CD4-positive, alpha-beta T cell treated with Interleukin-10 for 1 hour (primary cell): Measurements from ENCODE around the gene TBC1D16.
"Not testable (repeated sequence)": the region's sequence is repeated elsewhere in the genome, so short reads cannot be mapped to it uniquely, and the experiment has no call there.

ENCODE experiments used
- DNase-seq: peaks from one replicate; pipeline ENCODE4 v3.0.0-alpha.2; 2020

TBC1D16 gene

GRCh38 chr17:80002690-80003490 lies 32.8 kb downstream of the TBC1D16 start:
- no peak for DNase-seq

- DNase-seq: no peak
Measured at GRCh38 chr17:80002070-80002641, 33.5 kb downstream of the TBC1D16 start.

DNA sequence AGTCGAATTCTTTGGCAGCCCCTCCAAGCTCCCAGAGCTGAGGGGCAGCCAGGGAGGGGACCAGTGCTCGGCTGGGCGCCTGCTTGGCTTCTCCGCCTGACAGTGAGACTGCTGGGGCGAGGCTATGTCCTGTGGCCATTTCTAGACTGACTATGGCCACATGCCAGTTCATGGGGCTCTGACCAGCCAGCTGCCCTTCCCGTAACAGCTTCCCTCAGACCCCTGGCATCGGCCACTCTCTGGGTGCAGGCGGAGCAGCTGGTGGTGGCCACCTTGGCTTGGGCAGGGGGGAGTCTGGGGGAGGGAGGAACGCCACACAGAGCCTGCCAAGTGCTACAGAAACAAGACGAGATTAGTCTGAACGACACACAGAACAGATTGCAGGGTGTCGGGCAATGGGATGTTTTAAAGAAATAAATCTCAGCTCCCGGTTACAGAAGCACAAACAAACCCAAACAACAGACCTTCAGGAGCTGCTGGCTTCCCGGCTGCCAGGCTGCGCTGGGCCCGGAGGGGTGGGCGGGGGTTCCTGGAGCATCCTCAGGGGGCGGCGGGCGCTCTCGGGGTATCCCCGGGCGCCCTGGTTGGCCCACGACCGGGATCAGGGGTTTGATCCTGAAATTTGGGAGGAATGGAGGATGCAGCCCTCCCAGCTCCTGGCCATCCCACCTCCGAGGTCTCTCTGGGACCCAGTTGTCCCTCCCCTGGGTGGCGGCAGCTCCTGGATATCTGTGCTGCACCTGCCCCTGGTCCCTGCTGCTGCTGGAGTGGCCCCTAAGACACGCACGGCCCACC lies 34.5 kb downstream of the TBC1D16 start:
- DNase-seq: no peak

GRCh38 chr17:80000136-80000535 lies 35.5 kb downstream of the TBC1D16 start:
- no peak for DNase-seq

- DNase-seq: peak; percentile 93
Measured at GRCh38 chr17:79997011-79997660, 38.5 kb downstream of the TBC1D16 start.

GRCh38 chr17:79996291-79996690 lies 39.4 kb downstream of the TBC1D16 start:
- DNase-seq: peak; percentile 19

GRCh38 chr17:79995696-79996095 lies 40.0 kb downstream of the TBC1D16 start:
- no peak for DNase-seq

DNA sequence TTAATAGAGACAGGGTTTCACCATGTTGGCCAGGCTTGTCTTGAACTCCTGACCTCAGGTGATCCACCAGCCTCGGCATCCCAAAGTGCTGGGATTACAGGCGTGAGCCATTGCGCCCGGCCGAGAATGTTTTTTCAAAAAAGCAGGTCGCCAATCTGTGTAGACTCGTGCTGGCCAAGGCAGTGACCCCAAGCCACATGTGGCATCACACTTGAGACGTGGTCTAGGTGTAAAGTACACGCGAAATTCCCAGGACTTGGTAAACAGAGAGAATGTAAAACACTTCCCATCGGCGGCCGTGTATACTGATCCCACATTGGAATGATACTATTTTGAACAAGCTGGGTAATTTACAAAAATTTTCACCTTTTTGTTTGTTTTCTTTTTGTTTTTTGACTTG lies 41.1 kb downstream of the TBC1D16 start:
- DNase-seq: no peak

DNA sequence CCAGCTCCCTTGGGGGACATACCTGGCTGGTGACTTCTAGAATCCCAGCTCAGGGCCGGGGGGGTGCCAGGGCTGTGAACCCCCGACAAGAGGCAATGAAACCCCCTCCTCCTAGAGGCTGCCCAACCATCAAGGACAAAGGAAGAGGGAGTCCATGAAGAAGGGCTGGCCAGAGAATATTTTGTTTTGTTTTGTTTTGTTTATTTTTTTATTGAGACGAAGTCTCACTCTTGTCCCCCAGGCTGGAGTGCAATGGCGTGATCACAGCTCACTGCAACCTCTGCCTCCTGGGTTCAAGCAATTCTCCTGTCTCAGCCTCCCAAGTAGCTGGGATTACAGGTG lies 41.5 kb downstream of the TBC1D16 start:
- DNase-seq: not testable (repeated sequence)

GRCh38 chr17:79993390-79994227 lies 42.1 kb downstream of the TBC1D16 start:
- no peak for DNase-seq

DNA sequence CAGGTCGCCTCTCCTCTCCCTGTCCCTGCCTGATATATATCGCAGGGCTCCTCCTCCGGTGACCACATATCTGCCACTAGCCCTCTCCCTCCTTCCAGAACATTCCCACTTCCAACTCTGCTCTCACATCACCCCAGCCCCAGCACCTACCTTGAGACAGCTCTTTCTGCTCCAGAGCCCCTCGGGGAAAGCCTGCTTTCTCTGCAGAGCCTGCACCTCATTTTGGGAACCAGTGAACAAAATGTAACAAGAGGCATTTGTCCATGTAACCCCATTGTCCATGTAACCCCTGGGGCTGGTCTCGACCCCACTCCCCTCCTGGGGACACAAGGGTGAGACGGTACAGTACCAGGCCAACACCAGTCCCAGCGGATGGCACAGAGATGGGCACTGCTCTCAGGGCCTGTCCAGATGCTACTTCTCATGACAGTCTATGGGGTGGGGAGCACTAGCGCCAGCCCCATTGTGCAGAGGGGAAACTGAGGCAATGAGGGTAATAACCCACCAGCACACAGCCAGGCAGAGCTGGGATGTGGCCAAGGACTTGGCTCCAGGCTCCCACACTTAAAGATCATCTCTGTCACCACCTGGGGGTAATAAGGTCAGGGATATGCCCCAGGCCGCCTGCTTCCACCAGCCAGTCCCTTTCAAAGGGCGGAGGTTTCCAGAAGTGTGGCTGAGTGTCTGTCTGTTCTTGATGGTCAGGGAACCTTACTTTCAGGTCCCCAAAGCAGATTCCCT lies 42.9 kb downstream of the TBC1D16 start:
- DNase-seq: no peak

GRCh38 chr17:79991924-79992648 lies 43.6 kb downstream of the TBC1D16 start:
- DNase-seq: no peak

GRCh38 chr17:79991140-79991923 lies 44.3 kb downstream of the TBC1D16 start:
- DNase-seq: peak; percentile 89

GRCh38 chr17:79990704-79991103 lies 45.0 kb downstream of the TBC1D16 start:
- no peak for DNase-seq

- DNase-seq: no peak
Measured at GRCh38 chr17:79990051-79990592, 45.5 kb downstream of the TBC1D16 start.

- DNase-seq: no peak
Measured at GRCh38 chr17:79989106-79989835, 46.4 kb downstream of the TBC1D16 start.

GRCh38 chr17:79988185-79988971 lies 47.3 kb downstream of the TBC1D16 start:
- DNase-seq: no peak

GRCh38 chr17:79987935-79988184 lies 47.8 kb downstream of the TBC1D16 start:
- DNase-seq: no peak
